Fibroblast of peridontal ligament (primary cell): ENCODE measurements around the gene CLEC4G.
"Not testable (repeated sequence)": the region's sequence is repeated elsewhere in the genome, so short reads cannot be mapped to it uniquely, and the experiment has no call there.

Experiments
- DNase-seq: peaks from one replicate; pipeline ENCODE4 v3.0.0-alpha.2; 2010; ENCODE audit errors: extremely low read depth

CLEC4G gene

GRCh38 chr19:7746903-7747884 lies 15.3 kb upstream of the CLEC4G start, which contains the start of gene CD209:
Gene CD209, minus strand, starts transcription at chr19:7747534. Its CDS starts 23 bp downstream, at chr19:7747511.
- no peak for DNase-seq

GRCh38 chr19:7746306-7746705 lies 14.4 kb upstream of the CLEC4G start:
- DNase-seq: not testable (repeated sequence)

GRCh38 chr19:7744871-7745650 lies 13.2 kb upstream of the CLEC4G start:
- no peak for DNase-seq

- DNase-seq: no peak
These were observed 12.4 kb upstream of the CLEC4G start for GRCh38 chr19:7744199-7744786.

- DNase-seq: no peak
These were observed 11.5 kb upstream of the CLEC4G start for GRCh38 chr19:7743425-7743841.

GRCh38 chr19:7742991-7743390 lies 11.1 kb upstream of the CLEC4G start:
- no peak for DNase-seq

GRCh38 chr19:7742575-7742974 lies 10.7 kb upstream of the CLEC4G start:
- no peak for DNase-seq

GRCh38 chr19:7740682-7741054 lies 8.8 kb upstream of the CLEC4G start:
- DNase-seq: no peak

- no peak for DNase-seq
These were observed 8.1 kb upstream of the CLEC4G start for GRCh38 chr19:7739801-7740681.

GRCh38 chr19:7739211-7739755 lies 7.4 kb upstream of the CLEC4G start:
- no peak for DNase-seq

GRCh38 chr19:7738023-7738422 lies 6.1 kb upstream of the CLEC4G start:
- DNase-seq: no peak

GRCh38 chr19:7737215-7737614 lies 5.3 kb upstream of the CLEC4G start:
- DNase-seq: no peak

GRCh38 chr19:7736148-7736547 lies 4.2 kb upstream of the CLEC4G start:
- no peak for DNase-seq

GRCh38 chr19:7734220-7735203 lies 2.6 kb upstream of the CLEC4G start:
- DNase-seq: peak; percentile 18

GRCh38 chr19:7733376-7733775 lies 1.5 kb upstream of the CLEC4G start:
- no peak for DNase-seq

GRCh38 chr19:7731615-7732014 lies 295 bp downstream of the CLEC4G start:
- no peak for DNase-seq

- DNase-seq: no peak
These were observed 703 bp downstream of the CLEC4G start for GRCh38 chr19:7731218-7731595.

GRCh38 chr19:7730286-7731217 lies 1.4 kb downstream of the CLEC4G start:
- DNase-seq: no peak

GRCh38 chr19:7729831-7730285 lies 2.1 kb downstream of the CLEC4G start:
- no peak for DNase-seq
